ENCODE results near the gene OR10P1. TPM values are rescaled to one million over a fixed set of nuclear protein-coding genes. Genes with fewer than 3 reads are reported as not detected.

Gene OR10P1
- total RNA-seq, 1 donor from 2014 or later = not detected

DNA sequence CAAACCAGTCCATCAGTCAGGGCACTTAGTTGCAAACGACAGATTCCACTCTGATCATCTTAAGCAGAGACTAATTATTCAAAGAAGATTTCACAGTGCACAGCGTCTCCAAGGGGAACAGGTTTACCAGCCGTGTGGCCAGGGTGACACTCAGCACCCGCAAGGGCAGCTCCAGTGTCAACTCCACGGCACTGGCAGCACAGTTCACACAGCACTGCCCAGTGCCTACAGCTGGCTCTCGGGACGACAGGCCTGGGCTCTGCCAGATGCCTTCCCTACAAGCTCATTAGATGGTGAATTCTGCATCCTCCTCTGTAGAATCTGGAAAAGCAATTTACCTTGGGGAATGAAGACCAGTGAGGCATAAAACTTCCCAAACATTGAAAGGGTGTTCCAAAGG is 4.9 kb downstream of the OR10P1 start:
- no peak overlapping the region for H3K4me2 ChIP-seq (ENCODE audit: low read length)
- TF ChIP-seq EZH2 (IDR thresholded peaks at IDR 0.05; ENCODE audit: insufficient read depth, low read length) = no peak
- TF ChIP-seq, protein P1, sequence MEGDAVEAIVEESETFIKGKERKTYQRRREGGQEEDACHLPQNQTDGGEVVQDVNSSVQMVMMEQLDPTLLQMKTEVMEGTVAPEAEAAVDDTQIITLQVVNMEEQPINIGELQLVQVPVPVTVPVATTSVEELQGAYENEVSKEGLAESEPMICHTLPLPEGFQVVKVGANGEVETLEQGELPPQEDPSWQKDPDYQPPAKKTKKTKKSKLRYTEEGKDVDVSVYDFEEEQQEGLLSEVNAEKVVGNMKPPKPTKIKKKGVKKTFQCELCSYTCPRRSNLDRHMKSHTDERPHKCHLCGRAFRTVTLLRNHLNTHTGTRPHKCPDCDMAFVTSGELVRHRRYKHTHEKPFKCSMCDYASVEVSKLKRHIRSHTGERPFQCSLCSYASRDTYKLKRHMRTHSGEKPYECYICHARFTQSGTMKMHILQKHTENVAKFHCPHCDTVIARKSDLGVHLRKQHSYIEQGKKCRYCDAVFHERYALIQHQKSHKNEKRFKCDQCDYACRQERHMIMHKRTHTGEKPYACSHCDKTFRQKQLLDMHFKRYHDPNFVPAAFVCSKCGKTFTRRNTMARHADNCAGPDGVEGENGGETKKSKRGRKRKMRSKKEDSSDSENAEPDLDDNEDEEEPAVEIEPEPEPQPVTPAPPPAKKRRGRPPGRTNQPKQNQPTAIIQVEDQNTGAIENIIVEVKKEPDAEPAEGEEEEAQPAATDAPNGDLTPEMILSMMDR (IDR thresholded peaks at IDR 0.05; ENCODE audit: insufficient read depth, low read depth, low read length) = no peak
- peaks cover 4% of the 10 kb centered on the region for H3K9me3 Mint-ChIP-seq (ENCODE audit: unreplicated experiment)
- DNase-seq (ENCODE audit: low read depth) = no peak
- H3K4me1 ChIP-seq (ENCODE audit: insufficient read depth, low read length) = peaks cover 2% of the 10 kb centered on the region
- peaks cover 40% of the 10 kb centered on the region for H3K27me3 Mint-ChIP-seq (ENCODE audit: low read depth, unreplicated experiment)
- no peaks in the 10 kb centered on the region for H3K36me3 ChIP-seq (ENCODE audit: insufficient read depth, low read length)
- FAIRE-seq = no peak
- H3K4me3 Mint-ChIP-seq (ENCODE audit: unreplicated experiment) = no peak overlapping the region
- H3K27me3 ChIP-seq (ENCODE audit: insufficient read depth, low read length) = peaks cover 2% of the 10 kb centered on the region
- no peaks in the 10 kb centered on the region for H3K79me2 ChIP-seq (ENCODE audit: insufficient read depth, low read length)
- H3K4me3 ChIP-seq (ENCODE audit: insufficient read depth, low read depth, low read length) = no peak overlapping the region
- no peak overlapping the region for H2AFZ ChIP-seq (ENCODE audit: low read depth, low read length)
- no peaks in the 10 kb centered on the region for H4K20me1 ChIP-seq (ENCODE audit: insufficient read depth, low read length)
- no peak overlapping the region for H3K27ac ChIP-seq (ENCODE audit: low read depth, low read length)
- no peak overlapping the region for H3K27ac Mint-ChIP-seq (ENCODE audit: unreplicated experiment)
- H3K9ac ChIP-seq (ENCODE audit: low read length) = no peak overlapping the region
- no peaks in the 10 kb centered on the region for H3K9me3 ChIP-seq (ENCODE audit: insufficient read depth, low read depth, low read length)
- no peaks in the 10 kb centered on the region for H3K36me3 Mint-ChIP-seq (ENCODE audit: low read depth, unreplicated experiment)
- H3K4me1 Mint-ChIP-seq (ENCODE audit: low read depth, unreplicated experiment) = no peaks in the 10 kb centered on the region

DNA sequence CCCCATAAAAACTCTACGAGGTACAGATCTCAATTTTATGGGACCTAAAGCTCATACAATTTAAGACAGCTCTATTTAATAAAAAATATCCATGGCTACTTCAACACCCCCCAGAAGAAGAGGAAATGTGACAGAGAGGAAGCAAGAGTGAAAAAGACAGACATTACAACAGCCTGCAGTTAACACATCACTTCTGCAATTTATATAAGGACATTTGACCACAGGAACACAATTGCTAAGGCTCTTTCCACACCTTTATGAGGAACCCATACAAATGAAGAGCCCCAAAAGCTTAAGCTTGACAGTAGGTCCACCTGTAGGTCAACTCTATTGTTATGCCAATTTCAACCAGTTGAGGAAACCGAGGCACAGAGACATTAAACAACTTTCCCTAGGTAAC is 5.6 kb downstream of the OR10P1 start:
- no peaks in the 10 kb centered on the region for H3K79me2 ChIP-seq (ENCODE audit: insufficient read depth, low read length)
- no peak for DNase-seq (ENCODE audit: low read depth)
- peaks cover 8% of the 10 kb centered on the region for H3K9me3 Mint-ChIP-seq (ENCODE audit: unreplicated experiment)
- no peaks in the 10 kb centered on the region for H3K4me1 Mint-ChIP-seq (ENCODE audit: low read depth, unreplicated experiment)
- no peak overlapping the region for H3K27ac ChIP-seq (ENCODE audit: low read depth, low read length)
- H3K27ac Mint-ChIP-seq (ENCODE audit: unreplicated experiment) = no peak overlapping the region
- peaks cover 2% of the 10 kb centered on the region for H3K27me3 ChIP-seq (ENCODE audit: insufficient read depth, low read length)
- H3K4me2 ChIP-seq (ENCODE audit: low read length) = no peak overlapping the region
- H3K9me3 ChIP-seq (ENCODE audit: insufficient read depth, low read depth, low read length) = no peaks in the 10 kb centered on the region
- H3K9ac ChIP-seq (ENCODE audit: low read length) = no peak overlapping the region
- TF ChIP-seq, protein P1 (IDR thresholded peaks at IDR 0.05; ENCODE audit: insufficient read depth, low read depth, low read length) = no peak
- TF ChIP-seq EZH2 (IDR thresholded peaks at IDR 0.05; ENCODE audit: insufficient read depth, low read length) = no peak
- no peak overlapping the region for H3K4me3 Mint-ChIP-seq (ENCODE audit: unreplicated experiment)
- no peak for FAIRE-seq
- H3K36me3 ChIP-seq (ENCODE audit: insufficient read depth, low read length) = no peaks in the 10 kb centered on the region
- H3K4me3 ChIP-seq (ENCODE audit: insufficient read depth, low read depth, low read length) = no peak overlapping the region
- H2AFZ ChIP-seq (ENCODE audit: low read depth, low read length) = no peak overlapping the region
- H3K36me3 Mint-ChIP-seq (ENCODE audit: low read depth, unreplicated experiment) = no peaks in the 10 kb centered on the region
- H3K4me1 ChIP-seq (ENCODE audit: insufficient read depth, low read length) = peaks cover 2% of the 10 kb centered on the region
- H3K27me3 Mint-ChIP-seq (ENCODE audit: low read depth, unreplicated experiment) = peaks cover 34% of the 10 kb centered on the region
- no peaks in the 10 kb centered on the region for H4K20me1 ChIP-seq (ENCODE audit: insufficient read depth, low read length)

DNA sequence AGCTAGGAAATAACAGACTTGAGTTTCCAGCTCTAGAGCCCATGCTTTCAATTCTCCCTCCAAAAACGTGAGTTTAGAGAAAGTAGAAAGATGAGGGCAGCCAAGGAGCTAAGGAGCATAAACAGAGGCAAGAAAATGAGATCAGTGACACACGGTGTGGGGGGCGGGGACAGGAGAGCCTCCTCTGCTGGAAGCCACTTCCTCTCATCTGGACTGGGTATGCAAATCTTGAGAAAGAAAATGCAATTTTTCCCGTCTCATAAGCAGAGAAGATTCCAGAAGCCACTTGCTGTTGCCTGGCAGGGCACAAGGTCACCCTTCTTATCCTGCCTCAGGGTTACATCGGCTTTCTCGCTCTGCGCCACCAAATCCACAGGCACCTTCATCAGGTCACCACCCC is 6.0 kb downstream of the OR10P1 start:
- Histone ChIP-seq H4K20me1 (ENCODE audit: insufficient read depth, low read length) (no peaks in the 10 kb centered on the region), H3K79me2 (ENCODE audit: insufficient read depth, low read length) (no peaks in the 10 kb centered on the region), H3K27ac (ENCODE audit: low read depth, low read length) (no peak overlapping the region), H3K27me3 (ENCODE audit: insufficient read depth, low read length) (peaks cover 2% of the 10 kb centered on the region), H3K4me2 (ENCODE audit: low read length) (no peak overlapping the region), H3K9ac (ENCODE audit: low read length) (no peak overlapping the region), H2AFZ (ENCODE audit: low read depth, low read length) (no peak overlapping the region), H3K4me3 (ENCODE audit: insufficient read depth, low read depth, low read length) (no peak overlapping the region), H3K9me3 (ENCODE audit: insufficient read depth, low read depth, low read length) (no peaks in the 10 kb centered on the region), H3K4me1 (ENCODE audit: insufficient read depth, low read length) (peaks cover 2% of the 10 kb centered on the region), H3K36me3 (ENCODE audit: insufficient read depth, low read length) (no peaks in the 10 kb centered on the region)
- H3K27ac Mint-ChIP-seq (ENCODE audit: unreplicated experiment) = no peak overlapping the region
- DNase-seq (ENCODE audit: low read depth) = no peak
- peaks cover 8% of the 10 kb centered on the region for H3K9me3 Mint-ChIP-seq (ENCODE audit: unreplicated experiment)
- H3K4me1 Mint-ChIP-seq (ENCODE audit: low read depth, unreplicated experiment) = no peaks in the 10 kb centered on the region
- no peak overlapping the region for H3K4me3 Mint-ChIP-seq (ENCODE audit: unreplicated experiment)
- FAIRE-seq = no peak
- TF ChIP-seq, protein P1 (IDR thresholded peaks at IDR 0.05; ENCODE audit: insufficient read depth, low read depth, low read length) = no peak
- TF ChIP-seq EZH2 (IDR thresholded peaks at IDR 0.05; ENCODE audit: insufficient read depth, low read length) = no peak
- H3K36me3 Mint-ChIP-seq (ENCODE audit: low read depth, unreplicated experiment) = no peaks in the 10 kb centered on the region
- H3K27me3 Mint-ChIP-seq (ENCODE audit: low read depth, unreplicated experiment) = peaks cover 30% of the 10 kb centered on the region
